HCT116 (cell line): Measurements from ENCODE around the gene PHLPP2. TPM values are rescaled to one million over a fixed set of nuclear protein-coding genes. Genes with fewer than 3 reads are reported as not detected.

Experiments used
- ATAC-seq: fragments of 200-7000 bp; cut with Tn5 transposase; 2 replicates; pipeline ENCODE4 v1.9.1; 2020; ENCODE audit warnings: mild to moderate bottlenecking, moderate library complexity
- BruUV-seq: library from RNA; stranded (reverse); fragments of 400-500 nt; replicated peaks from 2 replicates; lab custom pipeline; 2021; lab: Mats Ljungman, UMichigan
- CTCF ChIA-PET: fragments of 300-600 bp; sonication (Branson Sonifier 250); formaldehyde crosslinking; loops from one replicate; lab custom pipeline; 2021; ENCODE audit warnings: antibody characterized with exemption; lab: Charles Lee
- POLR2A ChIA-PET: fragments of 300-600, 350-600 bp; sonication (Branson Sonifier 250); formaldehyde crosslinking; loops from one replicate; lab custom pipeline; 2021; ENCODE audit warnings: antibody characterized with exemption; lab: Charles Lee
- RAD21 ChIA-PET, 2 experiments: fragments of 300-600 bp; sonication (Branson Sonifier 250); formaldehyde crosslinking; loops; one replicate each; lab custom pipeline; 2023; ENCODE audit warnings: low total read pairs in 2 of 2; ENCODE audit not compliant: uncharacterized antibody in 2 of 2, unreplicated experiment in 2 of 2, low non-redundant PET in 1 of 2; lab: Charles Lee
- DNase-seq: peaks from one replicate; pipeline ENCODE4 v3.0.0-alpha.2; 2010; ENCODE audit warnings: low read depth, low spot score
- H2AFZ ChIP-seq: fragments of 200-600 bp; shearing (Covaris generic), sonication (generic); 2 replicates; pipeline ENCODE4 v1.6.1; 2017; ENCODE audit warnings: low read depth, mixed run types, mixed read lengths, antibody characterized with exemption, low read length; ENCODE audit not compliant: poor library complexity, severe bottlenecking
- H3K27ac ChIP-seq: 2 replicates; pipeline ENCODE4 v1.5.1; 2012; ENCODE audit warnings: low read depth, low read length
- H3K27me3 ChIP-seq: fragments of 200-600 bp; sonication (generic); 2 replicates; pipeline ENCODE4 v1.6.1; 2016; ENCODE audit warnings: mixed run types, low read length, mixed read lengths; ENCODE audit not compliant: insufficient read depth
- H3K36me3 ChIP-seq, 2 experiments: fragments of 200-500 bp in 1 of 2; fragments of 200-600 bp in 1 of 2; sonication (Bioruptor generic) in 1 of 2; sonication (generic) in 1 of 2; 2 replicates each; pipeline versions ENCODE4 v1.5.1 to v1.6.1; 2014 to 2016; ENCODE audit warnings: low read length in 2 of 2, inconsistent platforms in 1 of 2, mixed read lengths in 1 of 2, mixed run types in 1 of 2; ENCODE audit not compliant: insufficient read depth in 2 of 2, control insufficient read depth in 1 of 2
- H3K4me1 ChIP-seq, 2 experiments: fragments of 200-600 bp in 1 of 2; sonication (generic) in 1 of 2; 2 replicates each; pipeline versions ENCODE4 v1.5.1 to v1.6.1; 2012 to 2017; ENCODE audit warnings: low read length in 2 of 2, inconsistent platforms in 1 of 2, mild to moderate bottlenecking in 1 of 2, mixed read lengths in 1 of 2, mixed run types in 1 of 2, moderate library complexity in 1 of 2; ENCODE audit not compliant: insufficient read depth in 2 of 2, control insufficient read depth in 1 of 2
- H3K4me2 ChIP-seq: fragments of 200-600 bp; sonication (generic); 2 replicates; pipeline ENCODE4 v1.6.1; 2017; ENCODE audit warnings: mixed run types, low read length, mixed read lengths
- H3K4me3 ChIP-seq, 2 experiments: fragments of 200-600 bp in 1 of 2; sonication (generic) in 1 of 2; replicated peaks in 1 of 2; 2 replicates each; pipeline ENCODE4 v1.5.1; 2011 to 2016; ENCODE audit warnings: low read length in 2 of 2, control low read depth in 1 of 2, low read depth in 1 of 2, mild to moderate bottlenecking in 1 of 2, mixed read lengths in 1 of 2, mixed run types in 1 of 2
- H3K79me2 ChIP-seq: fragments of 200-600 bp; sonication (generic); 2 replicates; pipeline ENCODE4 v1.6.1; 2017; ENCODE audit warnings: mild to moderate bottlenecking, mixed run types, low read length, moderate library complexity, mixed read lengths; ENCODE audit not compliant: insufficient read depth
- H3K9ac ChIP-seq: fragments of 200-600 bp; sonication (generic); 2 replicates; pipeline ENCODE4 v1.6.1; 2016; ENCODE audit warnings: low read length, mixed read lengths
- H3K9me2 ChIP-seq: fragments of 200-600 bp; sonication (generic), shearing (Covaris generic); 2 replicates; pipeline ENCODE4 v1.6.1; 2017; ENCODE audit warnings: mixed run types, mild to moderate bottlenecking, moderate library complexity; ENCODE audit not compliant: insufficient read depth
- H3K9me3 ChIP-seq, 2 experiments: fragments of 200-500 bp in 1 of 2; fragments of 200-600 bp in 1 of 2; sonication (Bioruptor generic) in 1 of 2; sonication (generic) in 1 of 2; 2 replicates each; pipeline ENCODE4 v1.6.1; 2014 to 2017; ENCODE audit warnings: low read length in 2 of 2, mixed read lengths in 2 of 2, inconsistent platforms in 1 of 2, low read depth in 1 of 2, mild to moderate bottlenecking in 1 of 2, mixed run types in 1 of 2, moderate library complexity in 1 of 2; ENCODE audit not compliant: control insufficient read depth in 1 of 2, insufficient read depth in 1 of 2
- H4K20me1 ChIP-seq: fragments of 200-600 bp; sonication (generic), shearing (Covaris generic); 2 replicates; pipeline ENCODE4 v1.6.1; 2017; ENCODE audit warnings: mixed run types, mild to moderate bottlenecking, moderate library complexity; ENCODE audit not compliant: insufficient read depth
- CEBPB ChIP-seq: IDR thresholded peaks from 2 replicates; pipeline ENCODE4 v1.6.1; 2012; ENCODE audit warnings: low read depth
- CTCF ChIP-seq, 3 experiments: fragments of 200-600 bp in 1 of 3; sonication (generic) in 1 of 3; IDR thresholded peaks in 2 of 3; conservative IDR thresholded peaks in 1 of 3; 2 replicates each; pipeline ENCODE4 v1.5.1; 2012 to 2017; ENCODE audit warnings: low read depth in 2 of 3, low read length in 2 of 3, antibody characterized with exemption in 1 of 3, borderline replicate concordance in 1 of 3, control low read depth in 1 of 3, mild to moderate bottlenecking in 1 of 3, mixed read lengths in 1 of 3, mixed run types in 1 of 3, moderate library complexity in 1 of 3; ENCODE audit not compliant: insufficient read depth in 1 of 3
- EGR1 ChIP-seq: IDR thresholded peaks from 2 replicates; pipeline ENCODE4 v1.6.1; 2012; ENCODE audit warnings: low read depth
- EZH2 ChIP-seq: fragments of 200-600 bp; sonication (generic); IDR thresholded peaks from 2 replicates; pipeline ENCODE4 v1.6.1; 2017; ENCODE audit warnings: antibody characterized with exemption, mixed run types
- FOSL1 ChIP-seq: IDR thresholded peaks from 2 replicates; pipeline ENCODE4 v1.6.1; 2012; ENCODE audit warnings: low read depth
- MAX ChIP-seq: IDR thresholded peaks from 2 replicates; pipeline ENCODE4 v1.6.1; 2012
- SIN3A ChIP-seq: IDR thresholded peaks from 2 replicates; pipeline ENCODE4 v1.6.1; 2012; ENCODE audit warnings: low read depth
- SP1 ChIP-seq: IDR thresholded peaks from 2 replicates; pipeline ENCODE4 v1.6.1; 2012; ENCODE audit warnings: low read depth
- intact Hi-C: fragments of 100-400 bp; cut with micrococcal nuclease; formaldehyde crosslinking; loops from 2 replicates; pipeline ENCODE4 v1.10.0; 2022
- total RNA-seq: library from RNA; stranded (reverse); gene quantifications from one replicate; pipeline ENCODE4 v1.2.1, GENCODE V29; 2021; ENCODE audit not compliant: unreplicated experiment
- TF ChIP-seq, protein P1 (sequence below): IDR thresholded peaks from 2 replicates; pipeline ENCODE4 v1.6.1; 2011; ENCODE audit warnings: mild to moderate bottlenecking, low read length, moderate library complexity; ENCODE audit not compliant: insufficient replicate concordance; ENCODE audit errors: extremely low read depth

PHLPP2 gene
- total RNA-seq, 1 experiment from 2014 or later, result 9.0 TPM

DNA sequence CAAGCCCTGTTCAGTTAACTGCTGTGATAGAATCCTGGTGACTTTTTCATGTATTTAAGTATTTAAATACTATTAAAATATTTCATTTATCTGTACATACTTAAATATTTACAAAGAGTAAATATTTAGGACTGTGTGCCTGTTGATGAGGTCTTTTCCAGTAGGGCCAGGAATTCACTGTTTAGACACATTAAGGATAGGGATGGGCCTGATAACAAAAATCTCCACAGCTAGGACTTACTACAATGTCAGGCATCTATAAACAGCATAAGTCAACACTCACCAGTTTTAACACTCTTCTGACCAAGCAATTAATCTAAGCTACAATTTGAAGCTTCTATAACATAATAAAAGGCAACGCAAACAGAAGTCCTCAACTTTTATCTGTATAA, 50.9 kb downstream of the PHLPP2 start:
- no peaks in the 10 kb centered on the region for H3K79me2 ChIP-seq
- H3K4me3 ChIP-seq, result no peak overlapping the region
- no TSS peak for BruUV-seq
- ATAC-seq (no peak), DNase-seq (no peak)
- no peaks in the 10 kb centered on the region for H3K27me3 ChIP-seq
- no peak overlapping the region for H3K27ac ChIP-seq
- H4K20me1 ChIP-seq, result no peaks in the 10 kb centered on the region
- no peaks in the 10 kb centered on the region for H3K4me1 ChIP-seq
- H3K36me3 ChIP-seq, result peaks cover 11 to 13% of the 10 kb centered on the region in 2 experiments; a peak in 3 of 4 replicates
- POLR2A ChIA-PET, result no interaction called here
- H3K9ac ChIP-seq, result no peak overlapping the region
- TF ChIP-seq EGR1, result no peak
- no peak for TF ChIP-seq CTCF (IDR thresholded peaks at IDR 0.05 in 2 of 3, conservative IDR thresholded peaks at IDR 0.05 in 1 of 3; ENCODE audit: borderline replicate concordance in 1 of 3, insufficient read depth in 1 of 3, low read depth in 2 of 3, low read length in 2 of 3)
- TF ChIP-seq CEBPB, result no peak
- TF ChIP-seq FOSL1, result no peak
- TF ChIP-seq, protein P1, sequence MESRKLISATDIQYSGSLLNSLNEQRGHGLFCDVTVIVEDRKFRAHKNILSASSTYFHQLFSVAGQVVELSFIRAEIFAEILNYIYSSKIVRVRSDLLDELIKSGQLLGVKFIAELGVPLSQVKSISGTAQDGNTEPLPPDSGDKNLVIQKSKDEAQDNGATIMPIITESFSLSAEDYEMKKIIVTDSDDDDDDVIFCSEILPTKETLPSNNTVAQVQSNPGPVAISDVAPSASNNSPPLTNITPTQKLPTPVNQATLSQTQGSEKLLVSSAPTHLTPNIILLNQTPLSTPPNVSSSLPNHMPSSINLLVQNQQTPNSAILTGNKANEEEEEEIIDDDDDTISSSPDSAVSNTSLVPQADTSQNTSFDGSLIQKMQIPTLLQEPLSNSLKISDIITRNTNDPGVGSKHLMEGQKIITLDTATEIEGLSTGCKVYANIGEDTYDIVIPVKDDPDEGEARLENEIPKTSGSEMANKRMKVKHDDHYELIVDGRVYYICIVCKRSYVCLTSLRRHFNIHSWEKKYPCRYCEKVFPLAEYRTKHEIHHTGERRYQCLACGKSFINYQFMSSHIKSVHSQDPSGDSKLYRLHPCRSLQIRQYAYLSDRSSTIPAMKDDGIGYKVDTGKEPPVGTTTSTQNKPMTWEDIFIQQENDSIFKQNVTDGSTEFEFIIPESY, result no peak
- TF ChIP-seq SIN3A, result no peak
- TF ChIP-seq EZH2, result no peak
- no peak for TF ChIP-seq SP1
- no peak for TF ChIP-seq MAX
- H3K4me2 ChIP-seq, result no peak overlapping the region
- H3K9me2 ChIP-seq, result no peaks in the 10 kb centered on the region
- H2AFZ ChIP-seq, result no peak overlapping the region
- intact Hi-C loops, result loop anchor here (5.0 kb wide), 1 partner anchor 79 kb away; no protein-coding TSS in a partner anchor
- H3K9me3 ChIP-seq, result no peaks in the 10 kb centered on the region
- CTCF ChIA-PET, result no interaction called here
- RAD21 ChIA-PET, result no interaction called here
